SJSA1 (cell line): ENCODE results near the gene SEPTIN10. TPM values are rescaled to one million over a fixed set of nuclear protein-coding genes. Genes with fewer than 3 reads are reported as not detected.

ENCODE experiments used
- DNase-seq, 2 experiments: peaks; one replicate each; pipeline ENCODE4 v3.0.0-alpha.2; 2015 to 2020; ENCODE audit warnings: low spot score in 2 of 2, low read depth in 1 of 2
- H3K27ac ChIP-seq: fragments of 250-450 bp; sonication (Bioruptor Pico); 2 replicates; pipeline ENCODE4 v1.5.1; 2020; ENCODE audit warnings: mild to moderate bottlenecking, moderate library complexity
- H3K27me3 ChIP-seq: fragments of 250-450 bp; sonication (Bioruptor Pico); replicated peaks from 2 replicates; pipeline ENCODE4 v1.5.1; 2020; ENCODE audit warnings: mild to moderate bottlenecking, moderate library complexity
- H3K36me3 ChIP-seq: fragments of 250-450 bp; sonication (Bioruptor Pico); 2 replicates; pipeline ENCODE4 v1.5.1; 2020; ENCODE audit warnings: mild to moderate bottlenecking
- H3K4me1 ChIP-seq: fragments of 250-450 bp; sonication (Bioruptor Pico); replicated peaks from 2 replicates; pipeline ENCODE4 v1.6.1; 2021; ENCODE audit warnings: mild to moderate bottlenecking
- H3K4me3 ChIP-seq: fragments of 250-450 bp; sonication (Bioruptor Pico); 2 replicates; pipeline ENCODE4 v1.5.1; 2020; ENCODE audit warnings: mild to moderate bottlenecking
- H3K9me3 ChIP-seq: fragments of 250-450 bp; sonication (Bioruptor Pico); replicated peaks from 2 replicates; pipeline ENCODE4 v1.5.1; 2020; ENCODE audit warnings: mild to moderate bottlenecking
- total RNA-seq: library from RNA; depleted of rRNA; stranded (reverse); fragments of >200 nt; shearing (Covaris generic); gene quantifications from 2 replicates; pipeline ENCODE4 v1.2.3, GENCODE V29; 2014

SEPTIN10 gene
- total RNA-seq, 1 experiment from 2014 or later: 103 TPM

DNA sequence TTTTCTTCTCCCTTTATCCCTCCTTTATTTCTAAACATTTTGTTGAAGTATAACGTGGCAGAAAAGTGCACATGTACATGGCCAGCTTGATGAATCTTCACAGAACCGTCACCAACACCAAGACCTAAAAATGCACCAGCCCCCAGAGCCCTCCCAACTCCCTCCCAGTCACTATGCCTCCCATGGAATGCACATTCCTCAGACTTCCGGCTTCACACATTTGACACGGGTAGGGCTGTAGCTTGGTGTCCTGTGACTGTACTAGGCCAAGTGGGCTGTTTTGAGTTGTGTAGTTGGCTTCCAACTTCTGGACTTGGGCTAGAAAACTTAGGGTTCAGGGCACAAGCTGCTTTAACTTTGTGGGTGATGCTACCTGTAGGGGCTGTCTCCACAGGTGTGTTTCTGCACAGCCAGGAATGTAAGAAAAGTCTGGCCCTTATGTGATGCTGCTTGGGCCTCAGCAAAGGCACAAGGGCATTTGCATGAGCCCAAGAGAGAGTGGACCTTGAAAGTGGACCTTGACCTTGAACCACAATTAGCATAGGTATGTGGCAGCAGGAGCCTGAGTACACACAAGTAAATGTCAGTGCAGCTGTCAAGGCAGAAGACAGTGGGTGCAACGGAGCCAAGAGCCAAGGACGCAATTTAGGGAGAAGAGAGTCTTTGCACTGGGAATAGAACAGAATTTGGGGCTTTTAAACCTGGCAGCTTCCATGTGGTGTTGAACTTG is 78.4 kb downstream of the SEPTIN10 start:
- Histone ChIP-seq H3K4me3 (no peak overlapping the region), H3K27ac (no peak overlapping the region), H3K4me1 (peaks cover 5% of the 10 kb centered on the region), H3K27me3 (0 out of 2 replicates have a peak, but pooled peaks cover 2% of the 10 kb centered on the region), H3K9me3 (no peaks in the 10 kb centered on the region), H3K36me3 (no peaks in the 10 kb centered on the region)
- no peak for DNase-seq

DNA sequence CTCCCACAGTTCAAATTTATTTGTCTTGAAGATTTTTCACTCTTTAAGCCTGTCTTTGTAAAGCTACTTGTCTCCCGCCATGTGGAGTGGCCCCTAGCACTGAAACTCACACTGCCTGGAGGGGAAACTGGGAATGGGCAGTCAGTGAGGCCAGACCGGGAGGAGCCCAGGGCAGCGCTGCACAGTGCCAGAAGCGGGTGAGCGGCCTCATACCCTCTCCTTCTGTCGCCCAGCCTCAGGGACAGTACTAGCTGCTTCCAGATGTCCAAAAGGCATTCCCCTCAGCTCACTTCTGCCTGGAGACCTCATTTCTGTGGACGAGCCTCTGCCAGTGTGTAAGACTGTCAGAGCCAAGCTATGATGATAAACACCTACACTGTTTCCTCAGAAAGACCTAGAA is 79.9 kb downstream of the SEPTIN10 start:
- H3K4me1 ChIP-seq: peaks cover 5% of the 10 kb centered on the region
- H3K4me3 ChIP-seq: no peak overlapping the region
- H3K27ac ChIP-seq: no peak overlapping the region
- DNase-seq: no peak
- no peaks in the 10 kb centered on the region for H3K36me3 ChIP-seq
- H3K27me3 ChIP-seq: 0 out of 2 replicates have a peak, but pooled peaks cover 2% of the 10 kb centered on the region
- no peaks in the 10 kb centered on the region for H3K9me3 ChIP-seq

DNA sequence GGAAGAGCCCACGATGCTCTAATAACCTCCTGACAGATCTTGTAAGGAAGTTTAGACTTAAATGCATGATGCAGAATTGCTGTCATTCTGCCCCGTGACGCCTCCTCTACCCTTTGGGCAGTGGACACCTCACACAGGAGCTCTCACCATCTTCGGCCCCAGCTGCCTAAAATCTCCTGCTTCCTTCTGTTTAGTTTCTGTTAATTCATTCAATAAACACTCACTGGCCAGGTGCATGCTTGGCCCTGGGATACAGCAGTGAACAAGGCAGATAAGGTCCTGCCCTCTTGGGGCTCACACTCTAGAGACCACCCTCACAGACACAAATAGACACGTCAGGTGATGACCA is 81.1 kb downstream of the SEPTIN10 start:
- DNase-seq: no peak
- Histone ChIP-seq H3K27me3 (0 out of 2 replicates have a peak, but pooled peaks cover 2% of the 10 kb centered on the region), H3K36me3 (no peaks in the 10 kb centered on the region), H3K4me3 (no peak overlapping the region), H3K9me3 (no peaks in the 10 kb centered on the region), H3K4me1 (peaks cover 5% of the 10 kb centered on the region), H3K27ac (no peak overlapping the region)

DNA sequence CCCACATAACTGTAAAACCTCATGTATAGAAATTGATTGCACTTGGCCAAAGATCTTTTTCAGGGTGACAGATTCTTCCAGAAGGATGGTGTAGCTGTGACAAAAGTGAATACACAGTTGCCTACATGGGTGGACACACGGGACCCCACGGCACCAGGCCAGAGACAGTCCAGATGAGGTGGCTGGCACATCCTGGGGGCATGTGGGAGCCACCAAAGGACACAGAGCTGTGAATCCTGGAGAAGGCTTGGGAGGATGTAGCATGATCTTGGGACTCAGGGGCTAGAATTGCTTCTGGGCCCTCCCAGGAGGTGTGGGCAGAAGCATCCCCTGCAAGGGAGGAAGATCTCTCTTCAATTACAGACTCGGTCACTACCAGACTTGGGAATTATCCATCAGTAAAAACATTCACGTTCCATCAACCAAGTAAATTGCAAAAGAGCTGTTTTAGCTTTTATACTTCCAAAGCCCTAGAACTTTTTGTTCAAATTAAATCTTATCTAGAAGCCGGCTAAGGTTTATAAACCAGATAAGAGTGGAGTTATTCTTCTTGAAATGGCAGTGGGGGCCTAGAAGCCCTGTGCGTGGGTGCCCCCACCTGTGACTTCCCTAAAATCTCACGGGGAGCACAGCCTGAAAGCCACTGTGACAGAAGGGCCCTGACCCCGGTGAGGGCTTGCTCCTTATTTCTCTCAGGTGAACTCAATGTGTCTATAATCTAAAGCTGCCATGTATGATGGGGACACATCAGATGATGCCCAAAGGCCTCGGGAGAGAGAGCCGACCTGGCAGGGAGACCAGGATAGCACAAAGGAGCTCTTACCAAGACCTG is 81.7 kb downstream of the SEPTIN10 start:
- Histone ChIP-seq H3K9me3 (no peaks in the 10 kb centered on the region), H3K36me3 (no peaks in the 10 kb centered on the region), H3K27ac (no peak overlapping the region), H3K27me3 (0 out of 2 replicates have a peak, but pooled peaks cover 2% of the 10 kb centered on the region), H3K4me1 (peaks cover 5% of the 10 kb centered on the region), H3K4me3 (no peak overlapping the region)
- DNase-seq: peak in 1 of 2 experiments; percentile 17

DNA sequence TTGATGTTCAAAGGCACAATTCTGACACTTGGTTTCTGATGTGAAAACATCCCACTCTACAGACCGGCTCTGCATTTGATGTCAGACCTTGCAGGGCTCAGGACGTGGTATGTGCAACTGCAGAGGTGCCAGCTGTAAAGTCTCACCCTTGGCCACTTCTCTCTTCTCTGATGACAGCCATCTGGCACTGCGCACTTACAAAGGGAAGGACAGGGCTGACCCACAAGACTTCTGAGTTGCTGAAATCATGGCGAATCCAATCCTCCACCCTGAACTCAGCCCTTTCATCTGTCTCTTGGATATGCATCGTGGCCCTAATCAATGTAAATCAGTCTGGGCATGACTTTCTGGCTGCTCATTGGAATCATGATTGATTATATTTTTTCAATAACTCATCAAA is 82.5 kb downstream of the SEPTIN10 start:
- peak in 1 of 2 experiments; percentile 21 for DNase-seq
- H3K36me3 ChIP-seq: no peaks in the 10 kb centered on the region

DNA sequence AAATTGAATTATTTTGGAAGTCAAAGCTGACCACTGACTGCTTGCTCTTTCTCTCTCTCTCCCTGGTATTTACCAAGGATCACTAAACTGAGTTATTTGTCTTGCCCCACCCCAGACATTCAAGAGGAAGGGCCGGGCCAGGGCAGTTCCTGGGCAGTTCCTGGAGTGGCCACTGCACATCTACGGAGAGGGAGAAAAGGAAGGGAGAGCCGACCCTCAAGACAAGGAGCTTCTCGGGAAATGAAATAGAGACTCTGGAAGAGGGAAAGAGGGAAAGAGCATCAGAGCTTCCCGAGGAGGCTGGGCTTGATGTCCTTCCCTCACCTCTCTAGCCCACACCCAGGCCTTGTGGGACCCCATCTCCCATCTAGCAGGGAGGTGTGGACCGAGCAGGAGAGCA is 83.1 kb downstream of the SEPTIN10 start:
- Histone ChIP-seq H3K4me3 (no peak overlapping the region), H3K27ac (no peak overlapping the region), H3K4me1 (peaks cover 5% of the 10 kb centered on the region), H3K36me3 (no peaks in the 10 kb centered on the region), H3K27me3 (0 out of 2 replicates have a peak, but pooled peaks cover 2% of the 10 kb centered on the region), H3K9me3 (no peaks in the 10 kb centered on the region)
- peak in 1 of 2 experiments; percentile 26 for DNase-seq

More for the DNA sequence above, 82.5 kb downstream of the SEPTIN10 start:
- no peaks in the 10 kb centered on the region for H3K9me3 ChIP-seq
- peaks cover 5% of the 10 kb centered on the region for H3K4me1 ChIP-seq
- 0 out of 2 replicates have a peak, but pooled peaks cover 2% of the 10 kb centered on the region for H3K27me3 ChIP-seq
- no peak overlapping the region for H3K27ac ChIP-seq
- no peak overlapping the region for H3K4me3 ChIP-seq

DNA sequence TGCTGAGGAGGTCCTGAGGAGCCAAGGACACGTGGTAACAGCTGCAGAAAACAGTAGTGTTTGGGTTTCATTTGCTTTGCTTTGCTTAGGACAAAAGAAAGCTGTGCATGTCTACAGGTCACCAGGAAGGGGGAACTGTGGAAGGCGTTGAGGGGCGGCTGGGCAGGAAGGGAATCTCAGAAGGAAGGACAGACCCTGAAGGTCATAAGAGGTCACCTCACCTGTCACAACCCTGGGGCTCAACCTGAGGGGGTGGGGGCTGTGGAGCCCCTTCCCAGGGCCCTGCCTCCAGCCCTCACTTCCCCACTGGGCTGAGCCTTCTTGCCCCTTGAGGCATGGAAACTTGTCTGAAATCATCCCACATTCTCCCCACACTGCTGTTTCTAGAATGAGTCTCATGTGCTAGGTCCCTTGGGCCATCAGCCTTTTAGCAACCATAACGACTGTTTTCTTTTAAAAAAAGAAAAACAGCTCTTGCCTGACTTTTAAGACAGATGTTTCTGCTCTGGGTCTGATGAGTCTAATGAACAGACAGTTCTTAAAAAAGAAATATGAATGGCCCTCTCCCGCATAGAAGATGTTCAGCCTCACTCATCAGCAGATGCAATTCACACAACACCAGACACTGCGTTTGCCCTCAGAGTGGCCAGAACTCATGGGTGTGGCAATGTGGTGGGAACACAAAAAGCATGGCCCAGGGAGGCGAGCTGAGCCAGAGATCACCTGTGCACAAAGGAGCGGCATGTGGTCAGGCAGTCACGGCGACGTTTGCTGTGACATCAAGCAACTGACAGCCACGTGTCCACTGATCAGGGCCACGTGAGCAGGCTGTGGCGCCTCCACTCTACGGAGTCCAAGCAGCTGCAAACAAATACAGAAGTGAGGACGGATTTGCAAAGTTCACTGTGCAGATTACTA is 84.0 kb downstream of the SEPTIN10 start:
- Histone ChIP-seq H3K36me3 (no peaks in the 10 kb centered on the region), H3K27ac (no peak overlapping the region), H3K4me1 (no peaks in the 10 kb centered on the region), H3K27me3 (0 out of 2 replicates have a peak, but pooled peaks cover 2% of the 10 kb centered on the region), H3K9me3 (no peaks in the 10 kb centered on the region), H3K4me3 (no peak overlapping the region)
- peak in 1 of 2 experiments; percentile 22 for DNase-seq

DNA sequence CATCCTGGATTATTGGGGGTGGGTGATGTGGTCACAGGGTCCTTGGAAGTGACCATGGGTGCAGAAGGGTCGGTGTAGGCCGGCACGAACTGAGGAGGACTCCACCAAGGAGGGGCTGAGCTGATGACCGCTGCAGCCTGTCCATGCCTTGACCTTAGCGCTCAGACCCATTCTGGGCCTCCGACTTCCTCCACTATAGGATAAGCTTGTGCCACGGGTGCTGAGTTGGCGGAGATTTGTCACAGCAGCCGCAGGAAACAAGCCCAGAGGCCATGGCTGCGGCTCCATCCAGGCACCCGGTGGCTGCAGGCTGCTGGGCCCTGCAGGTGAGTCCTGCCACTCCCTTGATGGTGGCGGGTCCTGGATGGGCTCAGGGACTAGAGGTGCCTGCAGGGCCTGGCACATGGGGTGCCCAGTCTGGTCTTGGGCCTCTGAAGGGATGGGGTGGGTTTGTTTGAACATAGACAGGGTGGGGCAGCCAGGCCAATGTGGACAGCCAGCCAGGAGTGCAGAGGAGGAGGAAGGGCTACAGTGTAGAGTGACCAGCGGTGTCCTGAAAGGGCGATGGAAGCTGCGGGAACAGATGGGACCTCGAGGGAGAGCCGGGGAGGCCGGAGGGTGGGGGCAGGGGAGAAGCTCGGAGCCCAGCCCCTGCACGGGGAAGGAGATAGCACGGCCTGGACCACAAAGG is 84.8 kb downstream of the SEPTIN10 start:
- Histone ChIP-seq H3K27me3 (0 out of 2 replicates have a peak, but pooled peaks cover 2% of the 10 kb centered on the region), H3K9me3 (no peaks in the 10 kb centered on the region), H3K27ac (no peak overlapping the region), H3K4me1 (no peaks in the 10 kb centered on the region), H3K36me3 (no peaks in the 10 kb centered on the region), H3K4me3 (no peak overlapping the region)
- DNase-seq: peak in 1 of 2 experiments; percentile 37

DNA sequence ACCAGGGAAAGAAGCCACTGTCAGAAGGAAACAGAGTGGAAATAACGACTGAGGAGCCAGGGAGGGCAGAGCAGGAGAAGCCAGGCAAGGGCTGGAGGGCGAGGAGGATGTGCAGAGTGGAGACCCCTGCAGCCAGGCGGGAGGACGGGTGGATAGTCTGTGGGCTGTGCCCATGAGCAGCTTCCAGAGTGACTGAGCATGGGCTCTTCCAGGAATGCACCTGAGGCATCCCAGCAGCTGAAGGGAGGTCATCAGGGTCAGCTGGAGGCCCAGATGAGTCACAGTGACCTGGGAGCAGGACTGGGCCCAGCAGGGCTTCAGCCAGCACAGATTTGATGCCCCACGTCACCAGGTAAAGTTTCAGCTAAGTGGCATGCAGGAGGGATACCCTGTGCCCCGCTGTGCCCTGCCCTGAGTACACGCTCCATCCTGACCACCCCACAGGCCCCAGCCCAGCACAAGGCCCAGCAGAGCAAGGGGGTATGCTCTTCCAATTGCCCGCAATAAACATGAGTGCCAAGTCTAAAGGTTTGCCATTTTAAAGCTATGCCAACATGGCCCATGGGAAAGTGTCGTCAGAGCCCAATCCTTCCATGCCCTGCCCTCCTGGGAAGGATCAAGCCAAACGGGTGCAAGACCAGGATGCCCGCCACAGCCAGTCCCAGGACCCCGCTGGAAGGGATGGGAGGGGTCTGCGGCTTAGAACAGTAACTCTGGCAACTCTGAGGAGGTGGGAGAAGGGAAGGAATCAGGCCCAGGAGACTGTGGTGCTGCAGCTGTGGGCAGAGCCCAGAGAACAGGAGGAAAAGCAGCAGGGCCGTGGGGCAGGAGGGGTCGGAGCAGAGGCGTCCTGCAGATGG is 85.7 kb downstream of the SEPTIN10 start:
- Histone ChIP-seq H3K9me3 (no peaks in the 10 kb centered on the region), H3K27ac (no peak overlapping the region), H3K4me3 (no peak overlapping the region), H3K36me3 (no peaks in the 10 kb centered on the region), H3K4me1 (no peaks in the 10 kb centered on the region), H3K27me3 (0 out of 2 replicates have a peak, but pooled peaks cover 2% of the 10 kb centered on the region)
- peak in 1 of 2 experiments; percentile 35 for DNase-seq

DNA sequence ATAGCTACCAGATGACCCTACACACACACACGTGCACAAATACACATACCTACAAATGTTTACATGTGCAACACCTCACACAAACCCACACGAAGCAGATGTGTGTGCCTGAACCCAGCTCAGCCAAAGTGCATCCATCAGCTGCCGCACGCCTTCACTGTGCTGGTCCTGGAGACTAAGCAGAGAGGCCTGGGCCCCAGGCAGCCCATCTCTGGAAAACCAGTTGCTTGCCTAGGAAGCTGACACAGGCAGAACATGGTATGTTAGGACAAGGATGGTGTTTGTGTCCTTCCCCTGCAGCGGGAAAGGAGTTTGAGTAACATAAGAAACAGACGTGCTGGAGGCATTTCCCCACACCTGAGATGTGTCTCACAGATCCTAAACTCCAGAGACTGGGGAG is 86.7 kb downstream of the SEPTIN10 start:
- DNase-seq: peak in 1 of 2 experiments; percentile 30
- Histone ChIP-seq H3K27ac (no peak overlapping the region), H3K4me1 (no peaks in the 10 kb centered on the region), H3K36me3 (no peaks in the 10 kb centered on the region), H3K27me3 (0 out of 2 replicates have a peak, but pooled peaks cover 2% of the 10 kb centered on the region), H3K9me3 (no peaks in the 10 kb centered on the region), H3K4me3 (no peak overlapping the region)

DNA sequence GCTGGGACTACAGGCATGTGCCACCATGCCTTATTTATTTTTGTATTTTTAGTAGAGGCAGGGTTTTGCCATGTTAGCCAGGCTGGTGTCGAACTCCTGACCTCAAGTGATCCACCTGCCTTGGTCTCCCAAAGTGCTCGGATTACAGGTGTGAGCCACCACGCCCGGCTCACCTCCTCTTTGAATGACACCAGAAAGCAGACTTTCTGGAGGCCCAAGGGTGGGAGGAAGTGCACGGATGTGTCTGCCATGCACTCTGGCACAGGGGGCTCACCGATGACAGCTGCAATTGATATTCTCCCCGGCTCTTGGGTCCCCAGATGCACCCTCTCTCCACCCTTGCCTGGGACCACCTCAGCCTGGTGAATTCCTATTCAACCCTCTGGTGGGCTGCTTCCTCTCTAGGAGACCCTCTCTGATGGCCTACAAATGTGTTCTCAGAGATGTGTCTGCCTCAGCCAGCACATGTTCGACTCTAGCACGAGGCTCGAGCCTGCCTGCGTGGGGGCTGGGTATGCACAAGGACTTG is 87.3 kb downstream of the SEPTIN10 start:
- no peaks in the 10 kb centered on the region for H3K27me3 ChIP-seq
- H3K36me3 ChIP-seq: no peaks in the 10 kb centered on the region
- H3K4me3 ChIP-seq: no peak overlapping the region
- H3K9me3 ChIP-seq: no peaks in the 10 kb centered on the region
- H3K27ac ChIP-seq: no peak overlapping the region
- peak in 1 of 2 experiments; percentile 21 for DNase-seq
- H3K4me1 ChIP-seq: no peaks in the 10 kb centered on the region

DNA sequence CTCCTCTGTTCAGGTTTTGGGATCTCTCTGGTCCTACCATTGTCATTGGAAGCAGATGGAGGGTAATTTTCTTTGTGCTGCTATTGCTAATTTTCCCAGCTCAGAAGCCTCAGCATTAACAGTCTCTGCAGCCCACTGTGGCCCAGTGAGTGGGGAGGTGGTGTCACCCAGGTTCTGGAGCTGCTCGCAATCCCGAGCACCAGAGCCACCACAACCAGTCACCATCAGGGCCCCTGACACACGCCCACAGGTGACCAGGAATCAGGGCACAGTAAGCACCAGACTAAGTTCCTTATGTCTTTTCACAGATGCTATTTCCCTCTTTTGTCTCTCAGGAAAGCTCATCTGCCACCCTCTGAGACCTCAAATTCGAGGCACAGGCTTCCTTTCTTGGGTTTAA is 87.9 kb downstream of the SEPTIN10 start:
- no peak for DNase-seq
- no peak overlapping the region for H3K4me3 ChIP-seq

More for the DNA sequence above, 87.9 kb downstream of the SEPTIN10 start:
- no peaks in the 10 kb centered on the region for H3K9me3 ChIP-seq
- no peaks in the 10 kb centered on the region for H3K27me3 ChIP-seq
- no peaks in the 10 kb centered on the region for H3K4me1 ChIP-seq
- H3K36me3 ChIP-seq: no peaks in the 10 kb centered on the region
- no peak overlapping the region for H3K27ac ChIP-seq
